GM18951 (cell line): ENCODE data around the gene ZCCHC8.

Experiments
- POLR2A ChIP-seq: IDR thresholded peaks from 4 replicates; pipeline ENCODE4 v1.6.1; 2011; ENCODE audit warnings: mild to moderate bottlenecking; ENCODE audit not compliant: insufficient read length, insufficient read depth; ENCODE audit errors: extremely low read depth
- in situ Hi-C: fragments of 300-500 bp; cut with MboI; formaldehyde crosslinking; loops from one replicate; pipeline ENCODE4 v1.12.0; 2022; ENCODE audit warnings: low sequenced_read_pairs, mixed read lengths, inconsistent platforms; ENCODE audit not compliant: unreplicated experiment

The ZCCHC8 gene

GRCh38 chr12:122421821-122422729 is 78.7 kb downstream of the ZCCHC8 start, which contains the start of gene CLIP1:
TSS of gene CLIP1 (minus strand) at chr12:122422669. CDS start at chr12:122380452, 42,217 bp downstream.
- in situ Hi-C loops: no loop called here
- TF ChIP-seq POLR2A: peak; percentile 70
